HG03280 (cell line): Measurements from ENCODE around the gene TANK.
A peak's percentile ranks its signal among the peaks of the same experiment; 100 is the strongest.

Source experiments
- ATAC-seq: cut with Tn5 transposase; IDR thresholded peaks from one replicate; pipeline ENCODE4 v1.9.1; 2021; ENCODE audit warnings: mild to moderate bottlenecking, moderate library complexity; ENCODE audit not compliant: unreplicated experiment

The TANK gene, protein sequence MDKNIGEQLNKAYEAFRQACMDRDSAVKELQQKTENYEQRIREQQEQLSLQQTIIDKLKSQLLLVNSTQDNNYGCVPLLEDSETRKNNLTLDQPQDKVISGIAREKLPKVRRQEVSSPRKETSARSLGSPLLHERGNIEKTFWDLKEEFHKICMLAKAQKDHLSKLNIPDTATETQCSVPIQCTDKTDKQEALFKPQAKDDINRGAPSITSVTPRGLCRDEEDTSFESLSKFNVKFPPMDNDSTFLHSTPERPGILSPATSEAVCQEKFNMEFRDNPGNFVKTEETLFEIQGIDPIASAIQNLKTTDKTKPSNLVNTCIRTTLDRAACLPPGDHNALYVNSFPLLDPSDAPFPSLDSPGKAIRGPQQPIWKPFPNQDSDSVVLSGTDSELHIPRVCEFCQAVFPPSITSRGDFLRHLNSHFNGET

DNA sequence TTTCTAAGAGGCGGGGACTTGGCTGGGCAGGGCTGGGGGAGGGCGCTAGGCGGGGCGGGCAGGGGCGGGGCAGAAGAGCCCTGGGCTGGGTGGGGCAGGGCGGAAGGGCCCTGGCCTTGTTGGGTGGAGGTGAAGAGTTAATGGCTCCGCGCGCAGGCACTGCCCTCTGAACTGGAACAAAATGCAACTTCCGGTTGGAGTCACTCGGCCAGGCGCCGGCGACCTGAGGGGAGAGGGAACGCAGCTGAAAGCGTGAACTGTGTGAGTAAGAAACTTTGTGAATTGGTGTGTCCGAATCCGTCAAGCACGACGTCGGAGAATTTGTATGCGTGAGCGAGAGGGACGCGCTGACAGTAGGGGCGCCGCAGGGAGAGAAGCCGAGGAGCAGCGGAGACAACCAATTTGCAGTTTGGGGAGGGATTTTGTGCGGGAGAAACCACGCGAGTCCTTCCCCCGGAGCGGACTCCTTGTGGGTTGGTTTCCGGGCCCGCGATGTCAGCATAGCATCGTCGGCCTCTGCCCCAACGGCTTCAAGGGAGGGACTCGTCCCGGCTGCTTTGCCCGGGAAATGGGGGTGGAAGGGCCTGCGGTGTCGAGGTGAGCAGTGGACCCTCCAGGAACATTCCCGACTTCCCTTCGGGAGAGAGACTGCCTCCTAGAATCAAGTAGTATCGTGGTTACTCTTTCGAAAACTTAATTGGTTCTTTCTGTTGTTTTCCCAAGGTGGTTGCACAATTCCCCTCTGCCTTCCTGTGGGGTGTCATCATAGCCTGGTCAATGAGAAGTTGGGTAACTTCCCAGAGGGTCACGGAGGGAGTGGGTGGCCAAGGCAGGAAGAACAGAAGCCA lies at the start of gene TANK:
TSS of gene TANK (plus strand) at position 203 of the 848 bp plus-strand sequence. CDS start 19,235 bp downstream, outside the sequence.
- peak; percentile 87 for ATAC-seq

DNA sequence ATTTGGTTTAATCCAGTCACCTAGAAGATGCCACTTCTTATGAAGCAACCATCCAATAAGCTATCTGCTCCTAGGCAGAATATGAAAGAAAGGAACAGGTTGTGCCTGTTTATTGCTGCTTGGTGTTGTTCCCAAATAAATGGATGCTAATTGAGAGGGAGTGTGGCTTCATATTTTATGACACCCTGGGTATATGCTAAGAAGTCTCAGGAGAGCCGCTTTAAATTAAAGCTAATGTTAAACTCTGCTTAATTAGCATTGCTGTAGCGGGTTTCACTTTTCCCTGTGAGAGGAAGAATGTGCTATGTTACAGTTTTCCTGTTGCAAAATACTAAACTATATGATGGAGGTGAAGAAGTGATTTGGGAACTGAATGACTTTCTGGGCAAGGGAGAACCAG lies 48.7 kb upstream of the TANK start:
- ATAC-seq, result no peak

DNA sequence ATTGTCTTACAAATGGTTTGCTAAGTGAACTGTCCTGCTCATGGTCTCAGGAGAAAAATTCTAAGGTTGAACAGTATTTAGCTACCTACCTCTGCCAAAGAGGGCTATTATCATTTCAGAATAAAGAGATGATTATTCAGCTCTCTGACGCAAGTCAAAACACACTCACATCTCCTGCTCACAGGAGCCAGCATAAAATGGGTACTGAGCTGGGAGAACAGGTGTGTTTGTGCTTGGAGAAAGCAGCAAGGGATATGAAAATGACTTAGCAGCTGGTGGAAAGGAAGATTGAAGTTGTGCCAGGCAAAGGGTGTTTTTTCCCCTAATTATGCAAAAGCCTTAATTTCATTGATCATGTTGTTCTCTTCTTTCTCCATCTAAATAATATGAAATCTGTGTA lies 47.3 kb upstream of the TANK start:
- ATAC-seq, result no peak

DNA sequence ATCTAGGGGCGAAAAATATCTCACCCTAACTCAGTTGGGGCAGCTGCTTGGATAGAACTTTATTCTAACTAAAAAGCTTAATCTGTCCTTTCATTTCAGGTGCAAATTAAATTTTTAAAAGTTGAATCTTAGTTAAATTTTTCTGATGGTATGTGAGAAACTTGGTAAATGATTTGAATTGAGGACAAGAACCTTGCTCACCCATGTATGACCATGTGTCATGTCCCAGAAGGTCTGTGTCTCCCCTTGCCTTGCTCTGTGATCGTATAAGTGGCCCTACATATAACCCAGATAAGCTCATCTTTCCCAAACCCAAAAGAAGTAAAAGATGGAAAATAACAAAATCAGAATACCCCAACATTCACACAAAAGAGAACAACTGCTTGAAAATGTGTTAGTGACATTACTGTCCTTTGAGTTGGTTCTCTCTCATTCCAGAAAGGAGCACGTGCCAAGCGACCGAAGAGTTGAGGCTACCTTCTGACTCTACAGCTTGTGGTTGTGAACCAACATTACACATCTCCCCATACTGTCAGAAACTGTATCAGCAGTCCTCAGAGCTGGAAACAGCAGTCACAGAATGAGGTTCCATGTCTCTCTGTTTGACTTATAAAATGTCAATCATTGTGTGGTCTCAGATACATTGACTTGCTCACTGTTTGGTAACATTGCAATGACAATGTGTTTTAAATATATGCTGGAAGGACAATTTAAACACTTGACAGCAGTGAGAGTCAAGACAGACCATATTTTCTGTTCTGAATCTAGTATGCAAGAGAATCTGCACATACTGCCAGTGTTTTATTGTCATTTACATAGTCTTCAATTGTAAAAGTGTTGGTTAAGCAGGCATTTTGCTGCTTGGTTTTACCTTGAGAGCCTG lies 46.3 kb upstream of the TANK start:
- no peak for ATAC-seq

DNA sequence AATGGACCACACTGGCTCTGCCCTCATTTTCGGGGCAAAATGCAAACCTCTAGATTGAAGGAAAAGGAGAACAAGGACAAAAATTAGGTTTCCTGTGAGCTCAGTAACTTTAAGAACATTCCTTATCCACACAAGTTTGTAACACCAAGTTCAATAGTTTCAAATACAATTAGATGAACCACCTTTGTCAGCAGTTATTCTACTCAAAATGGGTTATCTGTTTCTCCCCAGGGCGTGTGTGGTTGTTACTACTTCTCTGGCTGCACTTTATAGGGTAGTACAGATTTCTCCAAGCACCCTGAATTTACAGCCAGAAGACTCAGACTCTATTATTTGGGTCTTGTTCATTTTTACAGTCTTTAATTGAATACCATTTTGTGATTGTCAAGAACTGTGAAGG lies 45.0 kb upstream of the TANK start:
- ATAC-seq, result no peak

DNA sequence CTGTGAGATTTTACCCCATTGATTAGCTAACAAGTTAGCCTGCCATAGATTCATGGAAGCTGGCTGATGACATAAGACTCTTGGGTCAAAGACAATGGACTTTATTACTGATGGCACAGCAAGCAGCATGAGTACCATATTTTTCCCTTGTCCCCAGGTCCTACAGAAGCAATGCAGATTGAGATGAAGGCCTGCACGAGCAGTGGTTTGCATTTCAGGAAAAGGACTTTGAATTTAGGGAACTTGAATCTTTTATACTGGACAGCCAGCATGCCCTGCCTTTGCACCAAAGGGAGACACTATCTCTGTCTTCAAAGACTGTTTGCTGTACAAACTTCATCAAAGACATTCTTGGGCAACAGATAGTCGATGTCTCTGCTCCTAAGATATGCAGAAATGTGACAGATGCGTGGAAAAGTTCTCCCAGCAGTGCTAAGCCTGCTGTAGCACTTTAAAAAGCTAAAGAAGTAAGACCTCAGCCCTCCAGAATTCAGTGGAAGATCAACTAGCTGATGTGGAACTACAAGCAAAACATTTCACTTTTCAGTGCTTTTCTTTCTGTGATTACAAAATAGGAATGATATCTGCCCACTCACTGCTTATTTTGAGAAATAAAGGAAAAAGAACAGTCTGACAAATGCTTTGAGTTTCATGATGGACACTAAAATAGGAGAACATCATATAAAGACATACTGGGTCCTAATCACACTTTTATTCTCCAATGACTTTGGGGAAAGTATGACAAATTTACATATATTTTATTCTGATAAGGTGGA lies 44.4 kb upstream of the TANK start:
- ATAC-seq, result no peak

DNA sequence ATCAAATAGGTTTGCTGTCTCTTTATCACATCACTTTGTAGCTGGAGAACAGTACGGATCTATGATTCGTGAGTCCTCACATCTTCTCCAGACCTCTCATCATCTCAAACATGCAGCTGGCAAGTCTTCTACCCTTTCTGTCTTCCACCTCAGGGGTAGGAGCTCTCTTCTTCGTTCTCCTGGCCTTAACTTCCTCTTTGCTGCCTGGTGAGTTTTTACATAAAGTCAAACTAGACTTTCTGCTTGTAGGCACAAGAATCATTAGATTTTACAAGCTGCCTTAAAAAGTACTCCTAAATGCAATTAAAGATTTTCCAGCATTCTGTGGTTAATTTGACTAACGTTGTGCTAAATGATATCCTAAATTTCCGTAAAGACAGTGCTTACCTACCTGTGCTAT lies 43.7 kb upstream of the TANK start:
- ATAC-seq, result no peak

DNA sequence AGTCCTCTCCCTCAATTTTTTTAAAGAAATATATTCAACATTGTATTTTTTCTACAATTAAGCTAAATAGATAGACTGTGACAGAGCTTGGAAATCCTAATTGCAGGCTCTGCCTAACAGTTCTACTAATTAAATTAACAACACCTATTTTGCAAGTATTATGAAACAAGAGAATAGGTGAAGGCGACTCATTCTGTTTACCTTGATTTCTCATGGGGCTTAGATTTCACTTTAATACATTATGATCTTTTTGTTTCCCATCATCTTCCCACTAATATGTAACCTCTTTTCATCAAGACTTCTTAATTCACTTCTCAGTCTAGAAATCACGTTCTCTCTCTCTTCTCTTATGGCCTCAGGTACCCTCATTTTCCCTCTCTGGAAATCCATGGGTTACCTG lies 42.7 kb upstream of the TANK start:
- no peak for ATAC-seq

DNA sequence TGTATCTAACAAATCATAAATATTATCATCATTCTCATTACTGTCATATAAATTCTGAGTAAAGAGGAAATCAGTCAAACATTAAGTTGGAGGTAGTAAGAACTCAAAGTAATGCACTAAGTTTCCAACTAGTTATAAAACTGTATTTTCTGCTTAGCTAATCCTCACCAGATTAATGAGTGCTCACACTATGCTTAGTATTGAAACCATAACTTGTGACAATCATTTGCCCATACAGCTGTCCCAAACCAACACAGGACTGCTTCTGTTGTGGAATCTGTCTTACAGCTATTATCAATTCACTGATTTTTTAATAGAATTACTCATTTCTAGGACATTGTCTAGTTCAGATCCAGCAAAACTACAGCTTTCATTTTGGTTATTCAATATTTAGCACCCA lies 41.5 kb upstream of the TANK start:
- no peak for ATAC-seq

DNA sequence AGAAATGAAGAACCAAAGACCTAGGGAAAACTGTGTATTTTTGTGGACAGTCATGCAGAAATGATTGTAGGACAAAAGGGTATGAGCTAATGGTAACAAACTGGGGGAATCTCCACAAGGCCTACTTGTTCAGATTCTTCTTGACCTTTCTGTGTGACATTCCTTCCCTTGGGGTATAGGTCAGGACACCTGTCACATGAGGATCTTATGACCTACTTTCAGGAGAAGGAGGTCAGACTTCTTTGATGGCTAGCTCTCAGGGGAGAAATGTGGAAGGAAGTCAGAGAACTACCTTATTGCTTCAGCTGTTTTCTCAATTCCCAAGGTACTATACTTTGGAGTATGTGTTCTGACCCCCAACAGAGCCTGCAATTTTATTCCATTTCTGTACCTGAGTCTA lies 40.7 kb upstream of the TANK start:
- ATAC-seq, result no peak

DNA sequence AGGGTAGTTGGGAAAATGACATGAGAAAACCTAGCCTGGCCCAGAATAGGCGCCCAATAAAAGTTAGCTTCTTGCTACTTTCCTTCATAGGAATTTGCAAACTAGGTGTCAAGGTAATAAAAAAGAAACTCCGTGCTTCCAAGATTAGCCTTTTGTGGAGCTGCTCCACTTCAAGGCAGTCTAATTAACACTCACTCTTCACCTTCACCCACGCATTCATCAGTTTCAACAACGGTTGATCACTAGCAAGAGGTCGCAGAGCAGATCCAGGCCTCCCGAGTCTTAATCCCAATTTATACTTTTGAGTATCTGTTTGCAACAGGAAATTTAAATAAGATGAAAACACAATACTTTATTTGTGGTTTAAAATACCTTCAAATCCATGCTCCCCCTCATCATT lies 39.5 kb upstream of the TANK start:
- ATAC-seq, result no peak

DNA sequence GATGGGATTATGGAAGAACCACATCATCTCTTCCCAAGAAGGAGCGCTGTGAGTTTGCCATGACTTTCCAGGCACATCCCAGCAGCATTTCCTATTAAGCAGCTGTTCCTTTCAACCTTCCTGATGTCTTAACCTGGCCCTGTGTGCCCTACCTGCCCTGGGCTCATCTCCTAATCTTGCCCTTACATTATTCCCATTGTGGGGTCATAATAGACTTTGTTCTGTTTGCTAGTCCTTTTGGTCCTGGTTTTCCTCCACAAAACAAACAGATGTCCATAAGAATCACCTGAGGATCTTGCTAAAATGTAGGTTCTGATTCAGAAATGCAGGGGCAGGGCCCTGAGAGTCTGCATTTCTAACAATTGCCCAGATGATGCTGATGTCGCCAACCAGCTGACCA lies 38.6 kb upstream of the TANK start:
- ATAC-seq, result no peak

DNA sequence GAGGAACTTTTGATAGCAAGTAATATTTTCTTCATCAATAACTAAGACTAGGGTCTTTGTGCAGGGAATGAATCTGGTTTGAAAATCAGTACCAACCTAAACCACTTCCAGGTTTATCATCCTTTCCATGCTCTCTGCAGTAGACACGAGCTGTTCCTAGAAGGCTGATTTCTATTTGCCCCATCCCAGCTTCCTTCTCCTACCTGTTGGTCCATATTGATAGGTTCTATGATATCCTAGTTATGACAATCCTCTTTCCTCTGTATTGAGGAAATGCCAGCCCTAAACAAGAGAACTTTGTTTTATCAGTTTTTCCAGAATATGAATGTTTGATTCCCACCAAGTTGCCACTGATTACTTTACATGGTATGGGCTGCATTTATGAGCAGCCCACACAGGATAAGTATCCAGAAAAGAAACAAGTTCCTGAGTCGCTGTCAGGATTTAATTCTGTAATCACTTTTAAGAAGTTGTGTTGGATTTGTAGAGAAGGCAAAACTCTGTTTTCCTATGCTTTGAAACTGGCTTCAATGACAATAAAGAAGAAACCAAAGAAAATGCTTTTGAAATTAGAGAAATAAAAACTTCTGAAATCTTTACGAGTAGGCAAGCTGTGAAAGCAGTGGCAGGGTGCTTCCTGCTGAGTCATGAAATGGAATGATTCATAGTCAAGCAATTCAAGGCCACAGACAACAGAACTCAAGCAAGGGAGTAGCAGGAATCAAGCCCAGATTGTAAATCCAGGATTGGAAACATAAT lies 37.3 kb upstream of the TANK start:
- ATAC-seq, result no peak

DNA sequence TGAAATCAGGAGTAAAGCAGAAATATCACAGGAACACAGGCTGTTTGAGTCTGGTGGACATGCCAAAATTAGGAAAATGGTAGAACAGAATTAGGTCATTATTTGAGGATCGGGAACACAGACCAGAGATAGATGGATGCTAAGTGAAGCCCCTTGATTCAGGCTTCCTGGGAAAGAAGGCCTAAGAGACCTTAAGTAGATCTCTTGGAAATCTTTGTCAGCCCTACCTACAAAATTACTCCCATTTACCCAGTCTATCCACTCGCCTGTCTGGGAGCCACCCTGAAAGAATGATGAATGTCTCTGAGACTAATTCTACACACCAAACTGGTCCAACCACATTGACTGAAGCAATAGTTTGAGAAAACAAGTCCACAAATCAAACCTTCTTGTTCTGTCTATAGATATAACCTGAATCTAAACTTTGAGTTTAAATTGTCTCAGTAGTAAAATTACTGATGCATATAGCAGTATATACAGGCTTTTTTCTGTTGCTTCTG lies 36.6 kb upstream of the TANK start:
- no peak for ATAC-seq

DNA sequence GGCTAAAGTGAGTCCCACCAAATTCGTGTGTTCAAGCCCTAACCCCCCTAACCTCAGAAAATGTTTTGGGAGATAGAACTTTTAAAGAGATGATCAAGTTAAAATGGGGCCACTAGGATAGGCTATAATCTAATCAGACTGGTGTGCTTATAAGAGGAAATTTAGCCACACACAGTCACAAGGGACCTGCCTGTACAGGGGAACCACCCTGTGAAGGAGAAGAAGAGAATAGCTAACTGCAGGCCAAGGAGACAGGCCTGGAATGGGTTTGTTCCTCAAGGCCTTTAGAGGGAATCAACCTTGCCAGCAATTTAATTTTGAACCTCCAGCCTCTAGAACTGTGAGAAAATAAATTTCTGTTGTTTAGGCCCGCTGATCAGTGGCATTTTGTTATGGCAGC lies 36.0 kb upstream of the TANK start:
- no peak for ATAC-seq

DNA sequence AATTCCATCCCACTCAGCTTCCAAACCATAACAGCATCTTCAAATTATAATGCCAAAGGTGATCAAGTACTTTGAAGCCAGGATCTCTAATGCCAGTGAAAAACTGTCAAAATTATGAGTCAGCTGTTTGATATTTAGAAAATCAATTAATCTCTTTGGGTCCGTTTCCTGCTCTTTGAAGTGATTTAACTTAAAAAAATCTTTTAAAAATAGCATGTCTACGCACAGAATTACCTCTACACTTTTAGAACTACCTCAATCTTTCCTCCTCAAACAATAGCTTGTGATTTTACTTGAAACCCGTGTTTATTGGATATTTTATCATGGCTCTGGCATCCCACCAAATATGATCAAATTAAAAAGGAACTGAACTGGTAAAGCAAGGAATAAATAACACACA lies 31.3 kb upstream of the TANK start:
- no peak for ATAC-seq

DNA sequence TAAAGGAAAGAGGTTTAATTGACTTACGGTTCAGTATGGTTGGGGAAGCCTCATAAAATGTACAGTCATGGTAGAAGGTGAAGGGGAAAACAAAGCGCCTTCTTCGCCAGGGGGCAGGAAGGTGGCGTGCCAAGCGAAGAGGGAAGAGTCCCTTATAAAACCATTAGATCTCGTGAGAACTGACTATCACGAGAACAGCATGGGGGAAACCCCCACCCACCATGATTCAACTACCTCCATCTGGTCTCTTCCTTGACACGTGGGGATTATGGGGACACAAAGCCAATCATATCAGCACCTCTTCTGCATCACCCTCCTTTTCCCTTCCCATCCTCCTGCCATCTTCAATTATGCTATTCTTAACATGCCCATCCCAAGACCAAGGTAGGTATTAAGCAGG lies 29.9 kb upstream of the TANK start:
- ATAC-seq, result no peak

DNA sequence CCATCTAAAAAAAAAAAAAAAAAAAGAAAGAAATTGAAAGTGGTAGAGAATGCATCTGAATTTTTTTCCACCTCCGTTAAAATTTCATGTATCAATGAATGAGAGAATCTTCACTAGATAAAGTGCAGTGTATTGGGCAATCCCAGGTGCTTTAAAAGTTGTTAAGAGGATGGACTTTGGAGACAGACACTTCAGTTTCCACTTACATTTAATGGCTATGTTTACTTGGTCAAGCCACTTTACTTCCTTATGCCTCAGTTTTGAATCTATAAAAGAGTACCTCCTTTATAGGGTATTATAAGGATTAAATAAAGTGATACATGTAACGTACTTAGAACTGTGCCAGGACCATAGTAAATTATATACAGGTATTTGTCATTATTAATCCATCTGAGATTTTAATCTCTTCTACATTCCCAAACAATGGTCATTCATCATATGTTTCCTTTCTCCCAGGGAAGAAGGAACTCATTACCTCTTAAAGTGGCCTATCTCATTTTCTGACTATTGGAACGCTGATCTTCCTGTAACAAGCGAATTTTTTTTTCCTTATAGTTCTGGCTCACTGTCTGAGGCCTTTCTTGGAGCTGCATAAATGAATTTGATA lies 29.1 kb upstream of the TANK start:
- no peak for ATAC-seq

DNA sequence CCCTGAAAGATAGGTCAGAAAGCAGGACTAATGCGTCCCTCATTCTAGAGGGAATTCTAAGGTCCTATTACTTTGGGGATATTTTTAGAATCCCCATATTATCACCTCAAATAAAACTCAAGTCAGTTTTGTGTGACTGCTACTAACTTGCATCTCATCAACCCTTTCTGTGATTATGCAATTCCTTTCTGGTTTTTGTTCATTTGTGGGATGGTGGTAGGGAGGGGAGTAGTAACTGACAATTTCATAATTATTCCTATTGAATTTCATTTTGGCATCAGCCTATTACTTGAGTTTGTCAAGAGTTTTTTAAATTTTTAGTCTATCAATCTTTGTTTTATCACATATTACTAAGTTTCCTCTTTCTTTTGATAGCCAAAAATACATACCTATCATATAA lies 28.4 kb upstream of the TANK start:
- ATAC-seq, result no peak
